Neutrophil (primary cell): ENCODE results near the gene TMCC2.
A peak's percentile ranks its signal among the peaks of the same experiment; 100 is the strongest.

ENCODE experiments used
- H3K27ac ChIP-seq: fragments of 200-600 bp; sonication (generic); 2 replicates; pipeline ENCODE4 v1.5.1; 2016; ENCODE audit warnings: mild to moderate bottlenecking, moderate library complexity
- H3K27me3 ChIP-seq: fragments of 200-600 bp; sonication (generic); 2 replicates; pipeline ENCODE4 v1.6.0; 2016; ENCODE audit warnings: mild to moderate bottlenecking
- H3K36me3 ChIP-seq: fragments of 200-600 bp; sonication (generic); 2 replicates; pipeline ENCODE4 v1.5.1; 2017
- H3K4me1 ChIP-seq, 2 experiments: fragments of 200-600 bp in 1 of 2; sonication (generic) in 1 of 2; 1 replicate in 1 of 2; 2 replicates in 1 of 2; pipeline versions ENCODE4 v1.5.1 to v1.6.1; 2013 to 2016; ENCODE audit warnings: low read depth in 1 of 2, low read length in 1 of 2, mild to moderate bottlenecking in 1 of 2, moderate library complexity in 1 of 2; ENCODE audit not compliant: control insufficient read depth in 1 of 2, insufficient read depth in 1 of 2
- H3K4me3 ChIP-seq, 2 experiments: fragments of 200-600 bp in 1 of 2; sonication (generic) in 1 of 2; 1 replicate in 1 of 2; 2 replicates in 1 of 2; pipeline ENCODE4 v1.5.1; 2013 to 2016; ENCODE audit warnings: low read depth in 1 of 2, low read length in 1 of 2, mild to moderate bottlenecking in 1 of 2, moderate library complexity in 1 of 2
- H3K9me3 ChIP-seq: fragments of 200-600 bp; sonication (generic); 2 replicates; pipeline ENCODE4 v1.5.1; 2016
- CTCF ChIP-seq: fragments of 200-600 bp; sonication (generic); IDR thresholded peaks from 2 replicates; pipeline ENCODE4 v1.5.1; 2016; ENCODE audit warnings: antibody characterized with exemption

The TMCC2 gene

GRCh38 chr1:205204552-205204951 is 23.2 kb upstream of the TMCC2 start:
- H3K4me3 ChIP-seq, result no peak overlapping the region

GRCh38 chr1:205205055-205205454 is 22.7 kb upstream of the TMCC2 start:
- no peak overlapping the region for H3K4me3 ChIP-seq
- no peak overlapping the region for H3K27ac ChIP-seq
- H3K4me1 ChIP-seq, result peaks cover 15 to 17% of the 10 kb centered on the region in 2 experiments
- no peaks in the 10 kb centered on the region for H3K9me3 ChIP-seq
- no peak for TF ChIP-seq CTCF
- H3K27me3 ChIP-seq, result no peaks in the 10 kb centered on the region
- no peaks in the 10 kb centered on the region for H3K36me3 ChIP-seq

More at GRCh38 chr1:205204552-205204951, 23.2 kb upstream of the TMCC2 start:
- Histone ChIP-seq H3K27ac (no peak overlapping the region), H3K9me3 (no peaks in the 10 kb centered on the region), H3K36me3 (no peaks in the 10 kb centered on the region), H3K4me1 (peaks cover 10 to 12% of the 10 kb centered on the region in 2 experiments), H3K27me3 (no peaks in the 10 kb centered on the region)
- TF ChIP-seq CTCF, result no peak

GRCh38 chr1:205208811-205209210 is 18.9 kb upstream of the TMCC2 start:
- no peaks in the 10 kb centered on the region for H3K36me3 ChIP-seq
- no peak overlapping the region for H3K27ac ChIP-seq
- H3K4me1 ChIP-seq, result peaks cover 31 to 32% of the 10 kb centered on the region in 2 experiments
- no peak overlapping the region for H3K4me3 ChIP-seq
- TF ChIP-seq CTCF, result no peak
- H3K9me3 ChIP-seq, result no peaks in the 10 kb centered on the region
- no peaks in the 10 kb centered on the region for H3K27me3 ChIP-seq

GRCh38 chr1:205210756-205211168 is 17.0 kb upstream of the TMCC2 start:
- no peak for TF ChIP-seq CTCF
- Histone ChIP-seq H3K4me1 (peaks cover 43 to 45% of the 10 kb centered on the region in 2 experiments), H3K27me3 (no peaks in the 10 kb centered on the region), H3K27ac (peak overlapping the region; percentile 97), H3K4me3 (peak overlapping the region; percentile 77 to 94), H3K9me3 (no peaks in the 10 kb centered on the region), H3K36me3 (no peaks in the 10 kb centered on the region)

- H3K27me3 ChIP-seq, result no peaks in the 10 kb centered on the region
- H3K4me1 ChIP-seq, result peaks cover 43 to 45% of the 10 kb centered on the region in 2 experiments
- H3K27ac ChIP-seq, result peak within 1 kb of the TSS; percentile 97
- no peak for TF ChIP-seq CTCF
- H3K36me3 ChIP-seq, result no peaks in the 10 kb centered on the region
- no peaks in the 10 kb centered on the region for H3K9me3 ChIP-seq
- H3K4me3 ChIP-seq, result peak within 1 kb of the TSS; percentile 77 to 94
Measured at GRCh38 chr1:205211169-205211838, 16.4 kb upstream of the TMCC2 start, which contains the start of gene DSTYK. TSS of gene DSTYK (minus strand) at chr1:205211702. CDS start at chr1:205211535, 167 bp downstream.
